H1 (cell line): ENCODE data around the gene P2RX7. TPM values are rescaled to one million over a fixed set of nuclear protein-coding genes. Genes with fewer than 3 reads are reported as not detected.

Experiments used
- CTCF ChIA-PET: fragments of 300-600 bp; sonication (Branson Sonifier 250); formaldehyde crosslinking; loops from one replicate; lab custom pipeline; 2021; ENCODE audit not compliant: partially characterized antibody; lab: Charles Lee
- POLR2A ChIA-PET: fragments of 300-600 bp; sonication (Branson Sonifier 250); formaldehyde crosslinking; loops from one replicate; lab custom pipeline; 2021; ENCODE audit warnings: inconsistent platforms; ENCODE audit not compliant: partially characterized antibody; lab: Charles Lee
- DNase-seq, 2 experiments: peaks; one replicate each; pipeline versions ENCODE4 v3.0.0 to v3.0.0-alpha.2; 2010 to 2022; ENCODE audit warnings: low spot score in 2 of 2, low read depth in 1 of 2, mixed read lengths in 1 of 2
- FAIRE-seq: peaks from 2 replicates; lab custom pipeline; 2011; peaks lifted over from hg19 to GRCh38; lab: Jason Lieb, UNC
- H2AFZ ChIP-seq: 2 replicates; pipeline ENCODE4 v1.8.1; 2012; ENCODE audit warnings: low read length, inconsistent platforms
- H2AK5ac ChIP-seq: 2 replicates; pipeline ENCODE4 v1.6.1; 2013; ENCODE audit warnings: low read depth, low read length
- H2BK120ac ChIP-seq: replicated peaks from 2 replicates; pipeline ENCODE3; 2013; ENCODE audit warnings: low read depth, low read length, inconsistent platforms
- H2BK12ac ChIP-seq: 2 replicates; pipeline ENCODE4 v1.6.1; 2013; ENCODE audit warnings: low read depth, low read length
- H2BK15ac ChIP-seq: 2 replicates; pipeline ENCODE4 v1.6.1; 2013; ENCODE audit warnings: low read length
- H2BK20ac ChIP-seq: 2 replicates; pipeline ENCODE4 v1.6.1; 2013; ENCODE audit warnings: low read length
- H2BK5ac ChIP-seq: 2 replicates; pipeline ENCODE4 v1.6.1; 2013; ENCODE audit warnings: low read depth, low read length
- H3K14ac ChIP-seq: 2 replicates; pipeline ENCODE4 v1.6.1; 2013; ENCODE audit warnings: inconsistent platforms; ENCODE audit not compliant: insufficient read length
- H3K18ac ChIP-seq: 2 replicates; pipeline ENCODE4 v1.6.1; 2013; ENCODE audit warnings: low read length; ENCODE audit errors: extremely low read depth
- H3K23ac ChIP-seq: 2 replicates; pipeline ENCODE4 v1.6.1; 2013; ENCODE audit warnings: inconsistent platforms; ENCODE audit not compliant: insufficient read length
- H3K23me2 ChIP-seq: 2 replicates; pipeline ENCODE4 v1.6.1; 2013; ENCODE audit warnings: low read depth, low read length
- H3K27ac ChIP-seq: 2 replicates; pipeline ENCODE4 v1.6.1; 2011; ENCODE audit warnings: low read depth, low read length, inconsistent platforms
- H3K27me3 ChIP-seq, 4 experiments: replicated peaks in 1 of 4; 1 replicate in 1 of 4; 2 replicates in 3 of 4; pipeline versions ENCODE4 v1.6.1 to v1.8.1; 2011 to 2013; ENCODE audit warnings: low read length in 3 of 4, mild to moderate bottlenecking in 3 of 4, inconsistent platforms in 2 of 4, mixed read lengths in 2 of 4, moderate library complexity in 1 of 4; ENCODE audit not compliant: control insufficient read depth in 3 of 4, insufficient read depth in 3 of 4; ENCODE audit errors: extremely low read depth in 1 of 4
- H3K36me3 ChIP-seq, 4 experiments: 2 replicates each; pipeline versions ENCODE4 v1.6.1 to v1.8.1; 2011 to 2013; ENCODE audit warnings: mild to moderate bottlenecking in 4 of 4, low read length in 3 of 4, moderate library complexity in 2 of 4, control low read depth in 1 of 4, inconsistent platforms in 1 of 4; ENCODE audit not compliant: insufficient read depth in 4 of 4, control insufficient read depth in 2 of 4
- H3K4ac ChIP-seq: replicated peaks from 2 replicates; pipeline ENCODE3; 2013; ENCODE audit warnings: low read length, low read depth, mixed read lengths, inconsistent platforms; ENCODE audit not compliant: insufficient read length
- H3K4me1 ChIP-seq, 4 experiments: replicated peaks in 1 of 4; 1 replicate in 1 of 4; 2 replicates in 3 of 4; pipeline versions ENCODE4 v1.6.1 to v1.8.1; 2011 to 2013; ENCODE audit warnings: low read length in 3 of 4, inconsistent platforms in 2 of 4, mixed read lengths in 1 of 4; ENCODE audit not compliant: insufficient read depth in 4 of 4, control insufficient read depth in 3 of 4
- H3K4me2 ChIP-seq, 2 experiments: 2 replicates each; pipeline versions ENCODE4 v1.6.1 to v1.8.1; 2011 to 2013; ENCODE audit warnings: low read depth in 2 of 2, low read length in 2 of 2, control low read depth in 1 of 2, inconsistent platforms in 1 of 2, mild to moderate bottlenecking in 1 of 2; ENCODE audit not compliant: insufficient read depth in 1 of 2
- H3K4me3 ChIP-seq, 4 experiments: fragments of 200-600, 300-600 bp in 1 of 4; sonication (generic), shearing (Covaris generic), sonication (Bioruptor Twin) in 1 of 4; 2 replicates each; pipeline versions ENCODE4 v1.5.1 to v1.8.1; 2011 to 2016; ENCODE audit warnings: low read length in 4 of 4, low read depth in 3 of 4, control low read depth in 2 of 4, inconsistent platforms in 2 of 4, mild to moderate bottlenecking in 2 of 4, mixed read lengths in 1 of 4, moderate library complexity in 1 of 4; ENCODE audit not compliant: insufficient read depth in 2 of 4; ENCODE audit errors: extremely low read depth in 1 of 4
- H3K56ac ChIP-seq: replicated peaks from 2 replicates; pipeline ENCODE3; 2013; ENCODE audit warnings: low read depth, mild to moderate bottlenecking, mixed read lengths, low read length, inconsistent platforms; ENCODE audit not compliant: insufficient read length
- H3K79me1 ChIP-seq: 2 replicates; pipeline ENCODE4 v1.6.1; 2013; ENCODE audit warnings: low read depth, low read length, control low read depth
- H3K79me2 ChIP-seq, 2 experiments: 2 replicates each; pipeline versions ENCODE4 v1.6.1 to v1.8.1; 2012 to 2013; ENCODE audit warnings: low read length in 2 of 2, mild to moderate bottlenecking in 2 of 2, inconsistent platforms in 1 of 2; ENCODE audit not compliant: insufficient read depth in 2 of 2, control insufficient read depth in 1 of 2
- H3K9ac ChIP-seq, 4 experiments: replicated peaks in 1 of 4; 1 replicate in 1 of 4; 2 replicates in 3 of 4; pipeline versions ENCODE4 v1.6.1 to v1.8.1; 2011 to 2013; ENCODE audit warnings: low read depth in 3 of 4, low read length in 3 of 4, control low read depth in 2 of 4, mild to moderate bottlenecking in 2 of 4, moderate library complexity in 2 of 4, inconsistent platforms in 1 of 4; ENCODE audit errors: extremely low read depth in 1 of 4
- H3K9me3 ChIP-seq, 2 experiments: 2 replicates each; pipeline versions ENCODE4 v1.6.1 to v1.8.1; 2012 to 2013; ENCODE audit warnings: mild to moderate bottlenecking in 2 of 2, moderate library complexity in 2 of 2, control low read depth in 1 of 2, inconsistent platforms in 1 of 2, low read depth in 1 of 2, low read length in 1 of 2, mixed read lengths in 1 of 2; ENCODE audit not compliant: insufficient read depth in 2 of 2
- H4K20me1 ChIP-seq, 2 experiments: replicated peaks in 1 of 2; 2 replicates each; pipeline versions ENCODE3 to v1.8.1; 2011 to 2013; ENCODE audit warnings: inconsistent platforms in 2 of 2, low read length in 2 of 2, mild to moderate bottlenecking in 1 of 2; ENCODE audit not compliant: insufficient read depth in 2 of 2, control insufficient read depth in 1 of 2
- H4K5ac ChIP-seq: 2 replicates; pipeline ENCODE4 v1.6.1; 2013; ENCODE audit warnings: low read length, low read depth, mixed read lengths, inconsistent platforms; ENCODE audit not compliant: insufficient read length
- H4K8ac ChIP-seq: 2 replicates; pipeline ENCODE4 v1.8.0; 2013; ENCODE audit warnings: mild to moderate bottlenecking, moderate library complexity, low read length, inconsistent platforms; ENCODE audit not compliant: insufficient read depth; ENCODE audit errors: extremely low read depth
- H4K91ac ChIP-seq: replicated peaks from 2 replicates; pipeline ENCODE3; 2013; ENCODE audit warnings: low read length, mixed read lengths, inconsistent platforms; ENCODE audit not compliant: insufficient read length
- E2F6 ChIP-seq: IDR thresholded peaks from 2 replicates; pipeline ENCODE4 v1.6.1; 2012; ENCODE audit warnings: inconsistent platforms
- WGBS, 2 experiments: shearing (Covaris generic) in 1 of 2; methylation state at CpG; one replicate each; pipeline versions ENCODE4 v1.1.6 to v1.1.7; 2013 to 2015; ENCODE audit warnings: low lambda C conversion rate in 2 of 2, mixed read lengths in 2 of 2, inconsistent platforms in 1 of 2, low coverage in 1 of 2, missing lambda C conversion rate in 1 of 2; ENCODE audit not compliant: insufficient replicate concordance in 2 of 2, insufficient coverage in 1 of 2, insufficient read length in 1 of 2; ENCODE audit errors: extremely low coverage in 1 of 2, missing lambda C conversion rate in 1 of 2; 5-methylcytosine and 5-hydroxymethylcytosine counted together
- polyA plus RNA-seq, 7 experiments: library from polyadenylated mRNA; depleted of rRNA in 3 of 7; stranded (reverse) in 5 of 7; unstranded in 2 of 7; fragments of >200 nt in 5 of 7; fragments of 200-250 nt in 2 of 7; gene quantifications; 1 replicate in 5 of 7; 2 replicates in 1 of 7; 4 replicates in 1 of 7; pipeline versions ENCODE4 v1.2.1 to v1.2.3, GENCODE V29; 2011 to 2013; ENCODE audit warnings: missing spikeins in 2 of 7, mixed read lengths in 2 of 7
- total RNA-seq: library from RNA; stranded (reverse); fragmentation: NEBNext Ultra II Directional; extraction: Animal tissue kit (Norgen Biotek cat#: 25700); gene quantifications from 2 replicates; pipeline ENCODE4 v1.2.1, GENCODE V29; 2021

P2RX7 gene
- total and polyA plus RNA-seq, 2 of the 8 experiments (the other 6 are each of a cell fraction or from before 2014, with no cell fraction given), result 0.38 to 0.56 TPM

GRCh38 chr12:121198949-121199348, 66.3 kb downstream of the P2RX7 start:
- no peak for TF ChIP-seq E2F6
- no peak for FAIRE-seq

More at GRCh38 chr12:121198949-121199348, 66.3 kb downstream of the P2RX7 start:
- Histone ChIP-seq H4K5ac (no peak overlapping the region), H2BK20ac (no peak overlapping the region), H3K4me1 (no peaks in the 10 kb centered on the region), H3K9me3 (no peaks in the 10 kb centered on the region), H2BK5ac (no peak overlapping the region), H3K36me3 (no peaks in the 10 kb centered on the region), H3K9ac (no peak overlapping the region), H3K79me2 (no peaks in the 10 kb centered on the region), H3K79me1 (no peaks in the 10 kb centered on the region), H3K23ac (no peak overlapping the region), H4K8ac (no peak overlapping the region), H2AK5ac (no peak overlapping the region), H2AFZ (no peak overlapping the region), H2BK12ac (no peak overlapping the region), H3K4me2 (no peak overlapping the region), H3K27me3 (no peaks in the 10 kb centered on the region), H4K20me1 (no peaks in the 10 kb centered on the region), H3K14ac (no peak overlapping the region), H3K4ac (no peak overlapping the region), H3K56ac (no peak overlapping the region), H3K23me2 (no peaks in the 10 kb centered on the region), H4K91ac (no peak overlapping the region), H3K18ac (no peak overlapping the region), H2BK120ac (no peak overlapping the region), H3K27ac (no peak overlapping the region), H2BK15ac (no peak overlapping the region), H3K4me3 (no peak overlapping the region)
- ChIA-PET POLR2A (no interaction called here), CTCF (interaction anchor here (1.3 to 2.8 kb wide), 3 partner anchors 14 to 139 kb away, joined by 3 to 12 read pairs (median 3); no protein-coding TSS in a partner anchor)
- WGBS, 2 experiments, result 83% methylated on average over 7 of the region's 7 CpGs; no CpG with 5 or more reads in 1 of the 2 experiments
- no peak for DNase-seq
